GM12878 (cell line): ENCODE results near the gene CLN6. TPM values are rescaled to one million over a fixed set of nuclear protein-coding genes. Genes with fewer than 3 reads are reported as not detected.

Experiments
- BRCA1 ChIP-seq: IDR thresholded peaks from 2 replicates; pipeline ENCODE4 v1.6.1; 2011; ENCODE audit warnings: low read depth, low read length, improper control_type of control experiment
- E4F1 ChIP-seq: fragments of 450-650 bp; IDR thresholded peaks from 2 replicates; pipeline ENCODE4 v1.6.1; 2018; ENCODE audit warnings: borderline replicate concordance, mild to moderate bottlenecking; ENCODE audit not compliant: partially characterized antibody
- EED ChIP-seq: sonication (generic); IDR thresholded peaks from 2 replicates; pipeline ENCODE4 v1.6.1; 2016; ENCODE audit warnings: antibody characterized with exemption, low read depth
- EGR1 ChIP-seq, 2 experiments: IDR thresholded peaks; 1 replicate in 1 of 2; 2 replicates in 1 of 2; pipeline ENCODE4 v1.6.1; 2011 to 2012; ENCODE audit warnings: low read depth in 2 of 2, low read length in 2 of 2, borderline replicate concordance in 1 of 2, mild to moderate bottlenecking in 1 of 2, moderate library complexity in 1 of 2
- ELK1 ChIP-seq: IDR thresholded peaks from 2 replicates; pipeline ENCODE4 v1.6.1; 2012; ENCODE audit warnings: low read depth, low read length, improper control_type of control experiment
- HCFC1 ChIP-seq: fragments of 150-350 bp; IDR thresholded peaks from 2 replicates; pipeline ENCODE4 v1.6.1; 2014; ENCODE audit warnings: low read length
- MEF2A ChIP-seq: IDR thresholded peaks from 2 replicates; pipeline ENCODE4 v1.6.1; 2011; ENCODE audit warnings: low read depth, mild to moderate bottlenecking, low read length, moderate library complexity; ENCODE audit not compliant: insufficient read depth
- PKNOX1 ChIP-seq: fragments of 450-650 bp; IDR thresholded peaks from 2 replicates; pipeline ENCODE4 v1.6.1; 2016; ENCODE audit warnings: mild to moderate bottlenecking
- POLR2A ChIP-seq: IDR thresholded peaks from 2 replicates; pipeline ENCODE4 v1.6.1; 2011; ENCODE audit warnings: low read depth, mild to moderate bottlenecking, low read length
- RELB ChIP-seq: fragments of 450-650 bp; IDR thresholded peaks from 2 replicates; pipeline ENCODE4 v1.6.1; 2017; ENCODE audit warnings: low read depth, mild to moderate bottlenecking, moderate library complexity
- TAF1 ChIP-seq: IDR thresholded peaks from 2 replicates; pipeline ENCODE4 v1.6.1; 2011; ENCODE audit warnings: mild to moderate bottlenecking, low read depth, low read length, borderline replicate concordance
- TCF3 ChIP-seq: IDR thresholded peaks from 2 replicates; pipeline ENCODE4 v1.6.1; 2012; ENCODE audit warnings: low read depth, mild to moderate bottlenecking, low read length, borderline replicate concordance; ENCODE audit not compliant: insufficient read depth
- USF1 ChIP-seq: IDR thresholded peaks from 2 replicates; pipeline ENCODE4 v1.6.1; 2011; ENCODE audit warnings: borderline replicate concordance, low read depth, mild to moderate bottlenecking, moderate library complexity, mixed read lengths, low read length; ENCODE audit not compliant: insufficient read depth; ENCODE audit errors: extremely low read length
- ZBTB11 ChIP-seq: fragments of 450-650 bp; formaldehyde crosslinking; IDR thresholded peaks from 2 replicates; pipeline ENCODE4 v1.5.0; 2022; ENCODE audit warnings: mild to moderate bottlenecking, missing genetic modification characterization
- polyA plus RNA-seq, 11 experiments: library from polyadenylated mRNA; depleted of rRNA in 4 of 11; unstranded in 6 of 11; stranded (reverse) in 5 of 11; fragments of >200 nt; fragmentation: Nextera tagmentation in 4 of 11; fragmentation: Illumina TruSeq in 1 of 11; extraction: Ambion mirVana in 4 of 11; extraction: Trizol in 1 of 11; gene quantifications; 1 replicate in 1 of 11; 2 replicates in 10 of 11; pipeline versions ENCODE4 v1.2.1 to v1.2.3, GENCODE V29; 2011 to 2016; ENCODE audit warnings: inconsistent platforms in 2 of 11, missing spikeins in 2 of 11, low read depth in 1 of 11
- total RNA-seq, 4 experiments: library from RNA; depleted of rRNA in 3 of 4; stranded (reverse); fragments of >200 nt in 3 of 4; fragmentation: Illumina TruSeq in 1 of 4; extraction: Trizol in 1 of 4; gene quantifications; 2 replicates each; pipeline versions ENCODE4 v1.2.1 to v1.2.3, GENCODE V29; 2013 to 2021

CLN6 gene
- total and polyA plus RNA-seq, 10 of the 15 experiments (the other 5 are each of a cell fraction or from before 2014, with no cell fraction given): 0.74 to 69.0 (median 30.3) TPM

- TF ChIP-seq ZBTB11 (CRISPR knock-in tag): peak; percentile 94
- peak; percentile 31; the same call in 1 of the 2 replicates for TF ChIP-seq TCF3
- peak; percentile 77 for TF ChIP-seq HCFC1
- peak; percentile 32 for TF ChIP-seq USF1
- peak; percentile 96 for TF ChIP-seq TAF1
- peak; percentile 64 for TF ChIP-seq PKNOX1
- TF ChIP-seq EGR1 (IDR thresholded peaks at IDR 0.05; ENCODE audit: borderline replicate concordance in 1 of 2, low read depth in 2 of 2, low read length in 2 of 2): peak in 1 of 2 experiments; percentile 55; a peak in 1 of 3 replicates
- no peak for TF ChIP-seq BRCA1
- peak; percentile 95 for TF ChIP-seq RELB
- peak; percentile 63 for TF ChIP-seq ELK1
- TF ChIP-seq E4F1: peak; percentile 60
- 0 out of 2 replicates have a peak, but pooled peaks have one; percentile 16 for TF ChIP-seq MEF2A
- peak; percentile 66; the same call in 1 of the 2 replicates for TF ChIP-seq EED
- TF ChIP-seq POLR2A: peak; percentile 90
Observed at GRCh38 chr15:68277603-68278344, 48.2 kb upstream of the CLN6 start, which contains the start of gene FEM1B (continued).
